Activated naive CD4-positive, alpha-beta T cell treated with anti-CD3 and anti-CD28 coated beads, Interleukin-2, amount 10 ng/mL, durations not matched to agents 7 days and 5 days (primary cell): ENCODE results near the gene UQCRC2.
"Not testable (repeated sequence)": the region's sequence is repeated elsewhere in the genome, so short reads cannot be mapped to it uniquely, and the experiment has no call there.

Experiments used
- CTCF ChIA-PET: fragments of 350-600 bp; sonication (Branson Sonifier 250); formaldehyde crosslinking; loops from one replicate; lab custom pipeline; 2021; ENCODE audit warnings: antibody characterized with exemption; lab: Charles Lee
- DNase-seq: peaks from one replicate; pipeline ENCODE4 v3.0.0-alpha.2; 2020
- H3K27ac Mint-ChIP-seq: one replicate; pipeline ENCODE4 v1.8.0; 2021; ENCODE audit warnings: mild to moderate bottlenecking, moderate library complexity, mixed read lengths
- H3K27me3 Mint-ChIP-seq: one replicate; pipeline ENCODE4 v1.8.0; 2021; ENCODE audit warnings: mild to moderate bottlenecking, mixed read lengths
- H3K36me3 Mint-ChIP-seq: one replicate; pipeline ENCODE4 v1.8.0; 2021; ENCODE audit warnings: mixed read lengths
- H3K4me1 Mint-ChIP-seq: one replicate; pipeline ENCODE4 v1.8.0; 2021; ENCODE audit warnings: mixed read lengths
- H3K4me3 Mint-ChIP-seq: one replicate; pipeline ENCODE4 v1.8.0; 2021; ENCODE audit warnings: mild to moderate bottlenecking, moderate library complexity, mixed read lengths
- H3K9me3 Mint-ChIP-seq: one replicate; pipeline ENCODE4 v1.8.0; 2021; ENCODE audit warnings: mixed read lengths

UQCRC2 gene

DNA sequence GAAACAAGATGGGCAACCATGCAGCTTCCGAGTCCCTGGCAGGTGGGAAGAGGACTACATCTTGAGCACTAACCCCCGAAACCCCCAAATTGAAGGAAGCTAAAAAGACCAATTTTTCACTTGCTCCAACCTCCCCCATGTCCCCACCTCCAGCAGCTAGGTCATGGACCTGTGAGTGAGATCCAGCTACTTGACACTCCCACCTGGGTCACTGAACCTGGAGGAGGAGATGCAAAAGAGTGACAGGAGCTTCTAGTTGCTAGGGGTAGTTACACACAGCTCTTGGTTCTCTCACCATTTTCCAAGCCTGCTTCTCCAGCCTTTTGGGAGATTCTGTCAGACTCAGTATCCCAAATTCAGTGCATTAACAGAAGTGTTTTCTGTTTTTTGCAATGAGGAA is 36.6 kb downstream of the UQCRC2 start:
- no peaks in the 10 kb centered on the region for H3K27me3 Mint-ChIP-seq
- H3K4me3 Mint-ChIP-seq = no peak overlapping the region
- H3K27ac Mint-ChIP-seq = no peak overlapping the region
- no peaks in the 10 kb centered on the region for H3K9me3 Mint-ChIP-seq
- H3K36me3 Mint-ChIP-seq = peaks cover 2% of the 10 kb centered on the region
- CTCF ChIA-PET = interaction anchor here (0.5 to 2.8 kb wide), 6 partner anchors 11 to 199 kb away, joined by 3 to 20 read pairs (median 4); partner anchors contain the start of gene PDZD9
- peaks cover 8% of the 10 kb centered on the region for H3K4me1 Mint-ChIP-seq
- DNase-seq = no peak

DNA sequence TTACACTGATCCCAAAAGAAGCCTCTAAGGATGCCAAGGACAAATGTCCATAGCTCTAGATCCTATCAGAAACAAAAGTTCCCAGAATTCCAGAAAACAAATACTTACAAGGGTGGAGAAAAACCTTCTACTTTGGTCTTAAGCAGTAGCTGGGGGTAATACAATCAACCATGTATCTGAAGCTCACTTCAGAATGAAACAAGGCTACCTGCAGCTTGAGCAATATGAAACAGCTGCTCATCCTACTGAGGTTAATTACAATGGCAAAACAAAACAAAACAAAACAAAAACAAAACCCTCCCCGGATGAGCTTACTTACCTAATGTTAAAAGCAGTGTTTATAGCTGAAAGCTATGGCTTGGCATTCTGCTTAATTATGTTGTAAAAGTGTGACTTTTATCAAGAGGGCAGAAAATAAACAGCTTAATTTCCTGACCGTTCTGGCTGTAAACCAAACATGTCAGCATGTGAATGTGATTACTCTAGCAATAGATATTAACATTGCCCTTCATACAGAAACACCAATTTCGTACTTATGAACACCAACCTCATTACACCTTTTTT is 37.3 kb downstream of the UQCRC2 start:
- Mint-ChIP-seq H3K36me3 (no peaks in the 10 kb centered on the region), H3K4me1 (peaks cover 8% of the 10 kb centered on the region), H3K9me3 (no peaks in the 10 kb centered on the region), H3K27ac (no peak overlapping the region), H3K4me3 (no peak overlapping the region), H3K27me3 (no peaks in the 10 kb centered on the region)
- no peak for DNase-seq
- CTCF ChIA-PET = interaction anchor here (0.8 to 2.8 kb wide), 6 partner anchors 10 to 198 kb away, joined by 3 to 20 read pairs (median 8); partner anchors contain the start of gene PDZD9

DNA sequence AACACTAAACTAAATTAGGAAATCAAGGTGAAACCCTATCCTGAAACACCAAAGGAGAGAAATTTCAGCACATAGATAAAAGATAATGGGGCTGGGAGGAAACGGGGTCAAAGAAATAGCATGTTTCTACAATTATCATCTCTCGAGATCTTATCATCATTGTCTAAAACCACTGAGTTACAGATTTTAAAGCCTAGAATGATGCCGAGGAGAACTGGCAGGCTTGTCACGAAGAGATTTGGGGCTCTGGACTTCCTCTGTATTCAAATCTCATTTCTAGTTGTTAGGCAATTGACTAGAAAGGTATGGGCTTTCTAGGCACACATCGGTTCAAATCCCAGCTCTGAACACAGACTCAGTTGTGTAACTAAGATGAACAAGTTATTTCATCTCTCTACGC is 38.5 kb downstream of the UQCRC2 start:
- Mint-ChIP-seq H3K4me3 (no peak overlapping the region), H3K27ac (peak overlapping the region; percentile 35), H3K4me1 (peaks cover 8% of the 10 kb centered on the region), H3K36me3 (no peaks in the 10 kb centered on the region), H3K9me3 (no peaks in the 10 kb centered on the region), H3K27me3 (no peaks in the 10 kb centered on the region)
- DNase-seq = no peak
- CTCF ChIA-PET = interaction anchor here (1.7 to 2.8 kb wide), 2 partner anchors 15 to 87 kb away, joined by 4 to 15 read pairs; no protein-coding TSS in a partner anchor

DNA sequence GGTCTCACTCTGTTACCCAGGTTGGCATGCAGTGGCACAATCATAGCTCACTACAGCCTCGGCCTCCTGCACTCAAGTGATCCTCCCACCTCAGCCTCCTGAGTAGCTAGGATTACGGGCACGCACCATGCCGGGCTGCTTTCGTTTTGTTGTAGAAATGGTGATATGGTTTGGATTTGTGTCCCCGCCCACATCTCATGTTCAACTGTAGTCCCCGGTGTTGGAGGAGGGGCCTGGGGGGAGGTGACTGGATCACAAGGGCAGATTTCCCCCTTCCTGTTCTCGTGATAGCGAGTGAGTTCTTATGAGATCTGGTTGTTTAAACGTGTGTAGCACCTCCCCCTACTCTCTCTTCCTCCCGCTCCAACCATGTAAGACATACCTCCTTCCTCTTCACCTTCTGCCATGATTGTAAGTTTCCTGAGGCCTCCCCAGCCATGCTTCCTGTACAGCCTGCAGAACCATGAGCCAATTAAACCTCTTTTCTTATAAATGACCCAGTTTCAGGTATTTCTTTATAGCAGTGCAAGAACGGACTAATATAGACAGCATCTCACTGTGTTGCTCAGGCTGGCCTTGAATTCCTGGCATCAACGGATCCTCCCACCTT is 41.8 kb downstream of the UQCRC2 start:
- Mint-ChIP-seq H3K4me3 (no peak overlapping the region), H3K36me3 (no peaks in the 10 kb centered on the region), H3K27ac (no peak overlapping the region), H3K27me3 (peaks cover 3% of the 10 kb centered on the region), H3K9me3 (no peaks in the 10 kb centered on the region), H3K4me1 (peaks cover 8% of the 10 kb centered on the region)
- CTCF ChIA-PET = interaction anchor here (1.1 to 13.2 kb wide), 3 partner anchors 83 to 194 kb away, joined by 4 to 215 read pairs (median 6); no protein-coding TSS in a partner anchor
- no peak for DNase-seq

DNA sequence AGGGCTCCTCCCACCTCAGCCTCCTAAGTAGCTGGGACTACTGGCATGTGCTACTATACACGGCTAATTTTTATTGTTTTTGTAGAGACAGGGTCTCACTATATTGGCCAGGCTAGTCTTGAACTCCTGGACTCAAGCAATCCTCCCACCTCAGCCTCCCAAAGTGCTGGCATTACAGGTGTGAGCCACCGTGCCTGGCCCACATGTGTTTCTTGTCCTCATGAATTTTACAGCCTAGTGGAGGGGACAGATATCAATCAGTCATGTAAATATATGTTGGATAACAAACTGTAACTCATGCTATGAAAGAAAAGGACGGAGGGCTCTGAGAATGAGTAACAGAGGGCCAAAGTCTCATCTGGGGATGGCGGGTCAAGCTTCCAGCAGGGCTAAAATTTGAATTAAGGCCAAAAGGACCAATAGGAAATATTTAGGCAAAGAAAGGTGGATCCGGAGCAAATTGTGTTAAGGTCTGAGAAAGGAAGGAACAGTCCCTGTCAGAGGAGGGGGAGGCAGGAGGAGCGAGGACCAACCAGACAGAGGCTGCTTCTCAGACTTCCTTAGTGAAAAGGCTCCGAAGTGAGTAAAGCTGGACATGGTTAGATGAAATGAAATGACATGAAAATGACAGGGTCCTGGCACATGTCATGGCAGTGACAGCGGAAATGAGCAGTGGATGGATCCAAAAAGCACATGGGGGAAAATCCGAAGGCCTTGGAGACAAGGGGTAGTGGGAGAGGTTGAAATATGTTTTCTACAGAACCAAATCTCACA is 43.9 kb downstream of the UQCRC2 start:
- no peak for DNase-seq
- CTCF ChIA-PET = interaction anchor here (1.0 to 13.2 kb wide), 3 partner anchors 81 to 192 kb away, joined by 3 to 215 read pairs (median 3); no protein-coding TSS in a partner anchor
- Mint-ChIP-seq H3K36me3 (no peaks in the 10 kb centered on the region), H3K4me1 (peaks cover 6% of the 10 kb centered on the region), H3K27ac (no peak overlapping the region), H3K4me3 (no peak overlapping the region), H3K9me3 (no peaks in the 10 kb centered on the region), H3K27me3 (peaks cover 9% of the 10 kb centered on the region)

DNA sequence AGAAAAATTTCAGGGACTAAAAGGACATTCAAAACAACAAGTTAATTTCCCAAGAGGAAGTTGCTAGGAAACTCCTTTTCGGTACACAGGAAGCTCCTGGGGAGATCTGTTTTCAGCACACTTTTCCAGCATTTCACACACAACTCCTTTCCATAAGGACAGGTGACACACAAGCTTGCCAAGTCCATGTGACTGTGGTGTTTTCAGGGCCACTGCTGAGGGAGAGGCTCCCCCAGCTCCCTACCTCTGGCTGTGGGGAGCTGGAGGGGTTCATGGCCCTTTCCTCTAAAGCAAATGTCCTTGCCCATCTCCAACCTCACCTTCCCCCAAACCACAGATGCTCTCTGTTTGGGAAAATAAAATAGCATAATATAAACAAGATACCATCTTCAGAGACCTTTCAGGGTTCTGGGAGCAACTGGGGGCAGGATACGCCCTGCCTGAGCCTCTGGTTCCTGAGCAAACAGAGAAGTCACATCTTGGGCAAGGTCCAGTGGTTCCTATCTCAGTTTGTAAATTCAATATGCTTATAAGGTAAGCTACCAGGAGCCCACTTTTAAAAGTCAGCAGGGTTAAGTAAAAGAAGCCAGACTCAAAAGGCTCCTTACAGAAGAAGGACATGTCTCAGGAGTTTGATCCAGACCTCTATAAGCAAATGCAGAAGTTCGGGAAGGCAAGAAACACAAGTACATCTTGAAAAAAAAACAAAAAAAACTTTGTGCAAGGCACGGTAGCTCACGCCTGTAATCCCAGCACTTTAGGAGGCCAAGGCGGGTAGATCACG is 44.7 kb downstream of the UQCRC2 start:
- Mint-ChIP-seq H3K4me1 (peaks cover 6% of the 10 kb centered on the region), H3K27ac (no peak overlapping the region), H3K9me3 (no peaks in the 10 kb centered on the region), H3K27me3 (peaks cover 10% of the 10 kb centered on the region), H3K36me3 (no peaks in the 10 kb centered on the region), H3K4me3 (no peak overlapping the region)
- CTCF ChIA-PET = interaction anchor here (1.0 to 13.2 kb wide), 5 partner anchors 80 to 191 kb away, joined by 3 to 215 read pairs (median 7); no protein-coding TSS in a partner anchor
- no peak for DNase-seq

DNA sequence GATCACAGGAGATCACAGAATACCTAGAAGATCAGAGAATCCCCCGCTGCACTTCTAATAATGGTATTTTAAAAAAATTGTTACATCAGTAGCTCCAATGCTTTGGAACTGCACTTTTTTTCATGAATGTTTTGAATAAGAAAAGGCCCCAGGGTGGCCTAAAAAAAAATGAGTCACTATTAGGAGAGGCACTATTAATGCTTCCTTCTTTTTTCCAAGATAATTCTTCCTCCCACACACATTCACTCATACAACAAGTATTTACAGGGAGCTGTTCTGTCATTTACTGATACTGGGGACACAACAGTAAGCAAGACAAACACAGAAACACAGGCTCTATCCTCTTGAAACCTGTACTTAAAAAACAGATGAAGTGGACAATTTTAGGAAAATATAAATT is 48.4 kb downstream of the UQCRC2 start:
- H3K27me3 Mint-ChIP-seq = peaks cover 37% of the 10 kb centered on the region
- H3K27ac Mint-ChIP-seq = no peak overlapping the region
- CTCF ChIA-PET = interaction anchor here (0.9 to 13.2 kb wide), 14 partner anchors 11 to 337 kb away, joined by 3 to 215 read pairs (median 6); no protein-coding TSS in a partner anchor
- H3K9me3 Mint-ChIP-seq = no peaks in the 10 kb centered on the region
- H3K4me3 Mint-ChIP-seq = no peak overlapping the region
- no peak for DNase-seq
- no peaks in the 10 kb centered on the region for H3K36me3 Mint-ChIP-seq
- H3K4me1 Mint-ChIP-seq = peaks cover 8% of the 10 kb centered on the region

DNA sequence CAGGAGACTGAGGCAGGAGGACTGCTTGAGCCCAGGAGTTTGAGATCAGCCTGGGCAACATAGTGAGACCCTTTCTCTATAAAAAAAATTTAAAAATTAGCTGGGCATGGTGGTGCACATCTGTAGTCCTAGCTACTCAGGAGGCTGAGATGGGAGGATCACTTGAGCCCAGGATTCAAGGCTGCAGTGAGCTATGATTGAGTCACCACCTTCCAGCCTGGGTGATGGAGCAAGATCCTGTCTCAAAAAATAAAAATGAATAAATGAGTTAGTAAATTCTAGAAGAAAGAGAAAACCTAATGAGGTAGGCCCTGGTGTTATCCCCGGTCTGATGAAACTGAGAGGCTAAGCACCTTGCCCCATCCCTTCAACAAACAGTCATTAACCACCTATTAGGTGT is 48.9 kb downstream of the UQCRC2 start:
- H3K36me3 Mint-ChIP-seq, H3K27ac Mint-ChIP-seq, DNase-seq, H3K9me3 Mint-ChIP-seq, H3K4me3 Mint-ChIP-seq: not testable (repeated sequence)
- H3K27me3 Mint-ChIP-seq = peaks cover 41% of the 10 kb centered on the region
- CTCF ChIA-PET = interaction anchor here (0.6 to 13.2 kb wide), 16 partner anchors 12 to 337 kb away, joined by 3 to 215 read pairs (median 4); partner anchors contain the start of gene VWA3A
- H3K4me1 Mint-ChIP-seq = peaks cover 13% of the 10 kb centered on the region

DNA sequence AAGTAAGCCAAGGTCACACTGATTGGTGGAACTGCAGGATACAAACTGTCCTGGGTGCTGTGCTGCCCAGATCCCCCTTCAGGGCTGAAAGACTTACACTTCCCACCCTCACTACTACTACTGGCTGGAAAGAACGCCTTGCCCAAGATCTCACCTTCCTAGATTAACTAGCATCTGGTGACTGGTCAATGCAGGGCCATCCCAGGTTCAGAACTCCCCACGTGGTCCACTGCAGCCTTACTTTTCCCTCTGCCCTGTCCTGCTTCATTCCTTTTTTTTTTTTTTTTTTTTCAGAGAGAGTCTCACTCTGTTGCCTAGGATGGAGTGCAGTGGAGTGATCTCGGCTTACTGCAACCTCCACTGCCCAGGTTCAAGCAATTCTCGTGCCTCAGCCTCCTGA is 50.0 kb downstream of the UQCRC2 start:
- no peak overlapping the region for H3K27ac Mint-ChIP-seq

DNA sequence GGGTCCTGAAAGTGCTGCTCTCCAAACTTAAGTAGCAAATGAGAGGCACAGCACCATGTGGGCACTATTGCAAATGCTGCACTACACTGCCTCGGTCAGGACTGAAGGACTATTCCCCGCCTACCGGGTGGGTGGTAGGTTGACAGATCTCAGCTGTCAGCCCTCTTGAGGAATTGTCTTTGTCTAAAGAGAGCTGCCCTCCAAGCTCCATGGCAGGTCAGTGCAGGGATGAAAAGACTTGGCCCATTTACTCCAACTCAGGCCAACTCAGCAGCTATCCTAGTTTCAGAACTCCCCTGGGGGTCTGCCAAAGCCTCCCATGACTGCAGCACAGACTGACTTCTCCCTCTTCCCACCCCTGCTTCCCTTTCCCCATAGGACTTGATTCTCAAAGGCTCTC is 51.2 kb downstream of the UQCRC2 start:
- no peaks in the 10 kb centered on the region for H3K9me3 Mint-ChIP-seq
- CTCF ChIA-PET = interaction anchor here (1.0 to 13.2 kb wide), 3 partner anchors 74 to 184 kb away, joined by 4 to 215 read pairs (median 7); no protein-coding TSS in a partner anchor
- no peak overlapping the region for H3K27ac Mint-ChIP-seq
- H3K27me3 Mint-ChIP-seq = peaks cover 47% of the 10 kb centered on the region
- H3K4me1 Mint-ChIP-seq = peaks cover 22% of the 10 kb centered on the region
- DNase-seq = no peak
- H3K36me3 Mint-ChIP-seq = peaks cover 3% of the 10 kb centered on the region
- no peak overlapping the region for H3K4me3 Mint-ChIP-seq

More for the DNA sequence above, 50.0 kb downstream of the UQCRC2 start:
- Mint-ChIP-seq H3K4me3 (no peak overlapping the region), H3K4me1 (peaks cover 19% of the 10 kb centered on the region), H3K9me3 (no peaks in the 10 kb centered on the region), H3K27me3 (peaks cover 45% of the 10 kb centered on the region), H3K36me3 (peaks cover 3% of the 10 kb centered on the region)
- CTCF ChIA-PET = interaction anchor here (1.4 to 13.2 kb wide), 2 partner anchors 75 to 184 kb away, joined by 3 to 215 read pairs; no protein-coding TSS in a partner anchor
- no peak for DNase-seq

DNA sequence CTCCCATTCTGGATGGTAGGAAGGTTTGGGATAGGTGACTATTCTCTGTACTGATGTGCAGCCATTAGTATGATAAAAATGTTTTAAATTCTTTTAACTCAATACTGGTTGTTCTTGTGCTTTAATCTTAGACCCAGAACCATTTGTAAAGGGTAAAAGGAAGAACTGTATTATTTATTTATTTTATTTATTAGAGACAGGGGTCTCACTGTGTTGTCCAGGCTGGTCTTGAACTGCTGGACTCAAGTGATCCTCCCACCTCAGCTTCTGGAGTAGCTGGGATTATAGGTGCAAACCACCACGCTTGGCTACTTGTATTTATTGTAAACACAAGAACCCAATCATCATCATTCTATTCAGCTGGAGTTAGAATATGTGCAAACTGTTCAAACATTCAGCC is 52.6 kb downstream of the UQCRC2 start:
- Mint-ChIP-seq H3K27me3 (peaks cover 45% of the 10 kb centered on the region), H3K27ac (no peak overlapping the region), H3K4me1 (peaks cover 28% of the 10 kb centered on the region), H3K36me3 (peaks cover 7% of the 10 kb centered on the region), H3K9me3 (no peaks in the 10 kb centered on the region), H3K4me3 (no peak overlapping the region)
- DNase-seq = no peak
- CTCF ChIA-PET = interaction anchor here (0.7 to 13.2 kb wide), 4 partner anchors 14 to 183 kb away, joined by 3 to 215 read pairs (median 4); no protein-coding TSS in a partner anchor

DNA sequence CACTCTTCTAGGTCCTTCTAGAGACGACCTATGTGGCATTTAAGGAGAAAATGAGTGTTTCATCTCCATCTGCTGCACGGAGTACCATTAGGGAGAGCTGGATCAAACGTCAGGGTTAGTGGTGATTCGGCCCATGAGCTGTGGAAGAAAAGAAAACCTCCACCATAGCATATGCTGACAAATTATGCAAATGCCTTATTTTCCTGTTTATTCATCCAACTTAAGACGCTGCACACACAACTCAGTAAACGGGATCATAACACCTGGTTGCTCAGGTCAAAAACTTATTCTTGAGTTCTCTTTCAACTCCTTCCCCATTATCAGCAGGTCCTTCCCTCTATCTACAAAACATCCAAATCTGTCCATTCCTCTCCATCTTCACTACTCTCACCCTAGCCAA is 53.5 kb downstream of the UQCRC2 start:
- DNase-seq = no peak
- H3K27me3 Mint-ChIP-seq = peaks cover 41% of the 10 kb centered on the region
- H3K27ac Mint-ChIP-seq = no peak overlapping the region
- no peaks in the 10 kb centered on the region for H3K9me3 Mint-ChIP-seq
- H3K4me3 Mint-ChIP-seq = peak overlapping the region; percentile 85
- CTCF ChIA-PET = interaction anchor here (1.1 to 13.2 kb wide), 3 partner anchors 15 to 182 kb away, joined by 4 to 215 read pairs (median 4); no protein-coding TSS in a partner anchor
- H3K36me3 Mint-ChIP-seq = peaks cover 7% of the 10 kb centered on the region
- H3K4me1 Mint-ChIP-seq = peaks cover 24% of the 10 kb centered on the region

DNA sequence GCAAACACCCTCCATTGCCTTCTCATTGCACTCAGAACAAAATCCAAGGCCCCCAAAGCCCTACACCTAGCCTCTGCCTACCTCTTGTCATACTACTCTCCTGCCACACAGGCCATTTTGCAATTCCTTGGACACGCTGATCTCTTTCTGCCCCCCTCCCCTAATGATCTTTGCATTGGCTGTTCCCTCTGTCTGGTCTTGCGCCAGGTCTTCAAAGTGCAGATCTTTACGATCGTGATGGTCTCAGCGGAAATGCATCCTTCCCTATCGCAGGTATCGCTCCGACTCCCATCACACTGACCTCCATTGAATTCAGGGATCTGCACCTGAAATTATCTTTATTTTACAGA is 54.0 kb downstream of the UQCRC2 start:
- Mint-ChIP-seq H3K27me3 (peaks cover 41% of the 10 kb centered on the region), H3K4me1 (peaks cover 24% of the 10 kb centered on the region), H3K36me3 (peaks cover 7% of the 10 kb centered on the region), H3K27ac (peak overlapping the region; percentile 83), H3K9me3 (no peaks in the 10 kb centered on the region), H3K4me3 (peak overlapping the region; percentile 85)
- no peak for DNase-seq
- CTCF ChIA-PET = interaction anchor here (0.7 to 13.2 kb wide), 4 partner anchors 15 to 182 kb away, joined by 3 to 215 read pairs (median 5); no protein-coding TSS in a partner anchor
